Lower lobe of right lung (tissue), 2 donors: Measurements from ENCODE around the gene SCO1. TPM values are rescaled to one million over a fixed set of nuclear protein-coding genes. Genes with fewer than 3 reads are reported as not detected.

ENCODE experiments used
- ATAC-seq, 2 donors: fragments of 200-7000 bp; cut with Tn5 transposase; one replicate each; pipeline ENCODE4 v1.9.1; 2020 to 2022; ENCODE audit warnings: mild to moderate bottlenecking in 2 of 2, moderate library complexity in 2 of 2
- DNase-seq: peaks from one replicate; pipeline ENCODE4 v3.0.0-alpha.2; 2020
- H3K27ac ChIP-seq: fragments of 200-600 bp; one replicate; pipeline ENCODE4 v1.8.0; 2022
- H3K27me3 ChIP-seq: fragments of 200-600 bp; one replicate; pipeline ENCODE4 v1.8.0; 2022; ENCODE audit warnings: low read depth
- H3K36me3 ChIP-seq: fragments of 200-600 bp; one replicate; pipeline ENCODE4 v1.8.0; 2022; ENCODE audit warnings: mild to moderate bottlenecking
- H3K4me1 ChIP-seq: fragments of 200-600 bp; one replicate; pipeline ENCODE4 v1.8.0; 2022
- H3K4me3 ChIP-seq: fragments of 200-600 bp; one replicate; pipeline ENCODE4 v1.8.0; 2022; ENCODE audit warnings: mild to moderate bottlenecking
- H3K9me3 ChIP-seq: fragments of 200-600 bp; one replicate; pipeline ENCODE4 v1.8.0; 2022
- intact Hi-C: fragments of 100-400 bp; cut with DNase I; formaldehyde crosslinking; loops from one replicate; pipeline ENCODE4 v1.11.0; 2022
- total RNA-seq: library from RNA; stranded (reverse); fragmentation: NEBNext Ultra II Directional; extraction: Animal tissue kit (Norgen Biotek cat#: 25700); gene quantifications from one replicate; pipeline ENCODE4 v1.2.1, GENCODE V29; 2021
- TF ChIP-seq, protein P1 (sequence below): fragments of 200-600 bp; IDR thresholded peaks from one replicate; pipeline ENCODE4 v1.8.0; 2022; ENCODE audit warnings: antibody characterized with exemption, mild to moderate bottlenecking
- donor health status: DM: no; HTN: yes; CAD: no; lungs with severe emphysema.

The SCO1 gene
- total RNA-seq, 1 donor from 2014 or later: 23.9 TPM

DNA sequence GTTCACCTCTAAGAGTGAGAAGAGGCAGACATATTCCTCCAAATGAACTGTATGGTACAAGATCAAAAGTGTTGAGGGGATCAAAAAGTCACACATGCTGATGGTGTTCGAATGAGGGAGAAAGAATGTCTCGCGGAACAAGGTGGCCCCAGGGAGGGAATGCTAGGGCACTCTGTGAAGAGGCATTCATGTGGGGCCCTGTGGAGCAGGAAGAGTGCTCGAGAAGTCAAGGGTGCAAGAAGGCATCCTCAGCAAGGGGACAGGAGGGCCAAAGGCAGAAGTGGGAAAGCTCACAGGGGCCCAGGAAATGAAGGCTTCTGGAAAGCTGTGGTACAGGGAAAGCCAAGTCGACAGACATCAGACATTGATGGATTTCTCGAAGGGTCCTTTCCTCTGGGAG, 34.1 kb downstream of the SCO1 start:
- Histone ChIP-seq H3K4me1 (no peaks in the 10 kb centered on the region), H3K4me3 (no peak overlapping the region), H3K9me3 (no peaks in the 10 kb centered on the region), H3K27me3 (no peaks in the 10 kb centered on the region), H3K36me3 (no peaks in the 10 kb centered on the region), H3K27ac (no peak overlapping the region)
- intact Hi-C loops: no loop called here
- TF ChIP-seq, protein P1, sequence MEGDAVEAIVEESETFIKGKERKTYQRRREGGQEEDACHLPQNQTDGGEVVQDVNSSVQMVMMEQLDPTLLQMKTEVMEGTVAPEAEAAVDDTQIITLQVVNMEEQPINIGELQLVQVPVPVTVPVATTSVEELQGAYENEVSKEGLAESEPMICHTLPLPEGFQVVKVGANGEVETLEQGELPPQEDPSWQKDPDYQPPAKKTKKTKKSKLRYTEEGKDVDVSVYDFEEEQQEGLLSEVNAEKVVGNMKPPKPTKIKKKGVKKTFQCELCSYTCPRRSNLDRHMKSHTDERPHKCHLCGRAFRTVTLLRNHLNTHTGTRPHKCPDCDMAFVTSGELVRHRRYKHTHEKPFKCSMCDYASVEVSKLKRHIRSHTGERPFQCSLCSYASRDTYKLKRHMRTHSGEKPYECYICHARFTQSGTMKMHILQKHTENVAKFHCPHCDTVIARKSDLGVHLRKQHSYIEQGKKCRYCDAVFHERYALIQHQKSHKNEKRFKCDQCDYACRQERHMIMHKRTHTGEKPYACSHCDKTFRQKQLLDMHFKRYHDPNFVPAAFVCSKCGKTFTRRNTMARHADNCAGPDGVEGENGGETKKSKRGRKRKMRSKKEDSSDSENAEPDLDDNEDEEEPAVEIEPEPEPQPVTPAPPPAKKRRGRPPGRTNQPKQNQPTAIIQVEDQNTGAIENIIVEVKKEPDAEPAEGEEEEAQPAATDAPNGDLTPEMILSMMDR: no peak
- ATAC-seq (no peak), DNase-seq (no peak)

DNA sequence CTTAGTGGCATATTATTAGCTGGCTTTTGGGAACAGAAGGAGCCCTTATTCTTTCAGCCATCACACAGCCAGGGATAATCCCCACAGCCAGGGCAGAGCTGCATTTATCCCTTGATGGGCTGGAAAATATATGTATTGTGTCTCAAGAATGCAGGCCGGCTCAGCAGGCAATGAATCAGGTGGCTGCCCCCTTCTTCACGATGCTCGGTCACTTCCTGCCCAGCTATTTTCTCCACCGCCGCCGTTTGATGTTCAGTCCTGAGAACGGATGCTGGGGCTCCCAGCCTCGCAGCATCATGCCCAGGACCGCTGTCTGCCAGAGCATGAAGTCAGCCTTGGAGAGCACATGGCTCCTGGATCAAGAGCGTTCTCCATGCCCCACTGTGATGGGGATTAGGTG, 35.9 kb downstream of the SCO1 start:
- H3K9me3 ChIP-seq: no peaks in the 10 kb centered on the region
- ATAC-seq (no peak), DNase-seq (no peak)
- TF ChIP-seq, protein P1: no peak
- H3K27ac ChIP-seq: no peak overlapping the region
- no peaks in the 10 kb centered on the region for H3K36me3 ChIP-seq
- no peaks in the 10 kb centered on the region for H3K4me1 ChIP-seq
- intact Hi-C loops: no loop called here
- no peaks in the 10 kb centered on the region for H3K27me3 ChIP-seq
- no peak overlapping the region for H3K4me3 ChIP-seq

DNA sequence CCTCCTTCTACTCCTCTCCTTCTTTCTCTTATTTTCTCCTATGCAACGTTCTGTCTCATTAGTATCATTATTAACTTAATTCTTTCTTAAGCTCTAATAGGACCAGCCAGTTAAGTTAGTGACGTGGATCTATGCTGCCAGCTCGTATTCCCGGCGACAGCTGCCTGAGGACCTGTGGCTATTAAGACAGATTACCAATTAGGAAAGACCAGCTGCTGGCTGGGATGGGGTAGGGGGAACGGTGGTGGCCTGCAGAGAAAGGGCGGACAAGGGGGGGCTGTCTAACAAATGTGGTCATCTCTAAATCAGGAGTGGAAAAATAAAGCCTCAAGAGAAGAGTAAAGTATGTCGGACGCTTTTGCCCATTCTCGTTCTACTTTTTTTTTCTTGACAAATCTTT, 39.5 kb downstream of the SCO1 start:
- H3K27me3 ChIP-seq: no peaks in the 10 kb centered on the region
- no peaks in the 10 kb centered on the region for H3K9me3 ChIP-seq
- TF ChIP-seq, protein P1: no peak
- intact Hi-C loops: no loop called here
- H3K27ac ChIP-seq: no peak overlapping the region
- no peaks in the 10 kb centered on the region for H3K4me1 ChIP-seq
- H3K36me3 ChIP-seq: no peaks in the 10 kb centered on the region
- DNase-seq (no peak), ATAC-seq (no peak)
- no peak overlapping the region for H3K4me3 ChIP-seq

DNA sequence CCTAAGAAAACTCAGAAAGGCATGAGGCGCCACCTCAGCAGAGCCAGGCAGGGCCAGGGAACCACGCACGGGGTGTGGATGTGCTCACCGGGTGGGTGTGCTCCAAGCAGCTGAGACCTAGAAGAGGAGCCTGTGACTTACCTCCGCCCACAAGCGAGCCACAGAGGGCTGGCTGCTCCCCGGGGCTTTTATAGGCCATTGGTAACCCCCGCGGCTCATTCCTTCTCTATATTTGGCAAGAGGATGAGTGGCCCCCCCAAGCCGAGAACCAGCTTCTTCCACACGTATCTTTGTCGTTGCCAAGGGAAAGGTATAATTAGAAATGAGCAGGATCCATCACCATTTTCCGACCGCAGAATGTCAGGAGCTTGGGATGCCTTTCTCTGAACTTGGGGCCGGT, 40.2 kb downstream of the SCO1 start, which contains the start of gene MYH3:
MYH3 (minus strand) TSS at position 162 of the 400 bp plus-strand sequence. CDS start 2,245 bp downstream, outside the sequence.
- no peaks in the 10 kb centered on the region for H3K27me3 ChIP-seq
- H3K4me1 ChIP-seq: no peaks in the 10 kb centered on the region
- no peak for ATAC-seq
- DNase-seq: no peak
- H3K9me3 ChIP-seq: no peaks in the 10 kb centered on the region
- intact Hi-C loops: no loop called here
- H3K4me3 ChIP-seq: no peak within 1 kb of the TSS
- no peaks in the 10 kb centered on the region for H3K36me3 ChIP-seq
- TF ChIP-seq, protein P1: no peak
- H3K27ac ChIP-seq: no peak within 1 kb of the TSS

DNA sequence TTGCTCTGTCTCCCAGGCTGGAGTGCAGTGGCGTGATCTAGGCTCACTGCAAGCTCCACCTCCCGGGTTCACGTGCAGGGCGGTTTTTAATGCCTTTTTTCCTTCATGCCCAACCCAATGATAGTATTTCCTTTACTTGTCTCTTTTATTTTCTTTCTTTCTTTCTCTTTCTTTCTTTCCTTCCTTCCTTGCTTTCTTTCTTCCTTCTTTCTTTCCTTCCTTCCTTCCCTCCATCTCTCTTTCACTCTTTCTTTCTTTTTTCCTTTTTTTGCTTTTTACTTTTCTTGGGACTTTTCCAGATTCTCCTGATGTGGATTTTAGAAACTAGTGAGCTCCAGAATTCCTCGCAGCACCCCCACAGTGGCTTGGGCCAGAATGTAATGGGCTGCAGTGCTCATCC, 43.3 kb downstream of the SCO1 start:
- ATAC-seq: no peak
- TF ChIP-seq, protein P1: no peak
- H3K36me3 ChIP-seq: no peaks in the 10 kb centered on the region
- no peak overlapping the region for H3K4me3 ChIP-seq
- H3K4me1 ChIP-seq: no peaks in the 10 kb centered on the region
- no peaks in the 10 kb centered on the region for H3K9me3 ChIP-seq
- intact Hi-C loops: no loop called here
- no peaks in the 10 kb centered on the region for H3K27me3 ChIP-seq
- no peak overlapping the region for H3K27ac ChIP-seq
- no peak for DNase-seq
